HG02588 (cell line): ENCODE measurements around the gene PLEKHM3.
A peak's percentile ranks its signal among the peaks of the same experiment; 100 is the strongest.

Experiments used
- ATAC-seq: cut with Tn5 transposase; IDR thresholded peaks from one replicate; pipeline ENCODE4 v1.9.1; 2021; ENCODE audit warnings: mild to moderate bottlenecking, moderate library complexity; ENCODE audit not compliant: unreplicated experiment

Gene PLEKHM3, protein sequence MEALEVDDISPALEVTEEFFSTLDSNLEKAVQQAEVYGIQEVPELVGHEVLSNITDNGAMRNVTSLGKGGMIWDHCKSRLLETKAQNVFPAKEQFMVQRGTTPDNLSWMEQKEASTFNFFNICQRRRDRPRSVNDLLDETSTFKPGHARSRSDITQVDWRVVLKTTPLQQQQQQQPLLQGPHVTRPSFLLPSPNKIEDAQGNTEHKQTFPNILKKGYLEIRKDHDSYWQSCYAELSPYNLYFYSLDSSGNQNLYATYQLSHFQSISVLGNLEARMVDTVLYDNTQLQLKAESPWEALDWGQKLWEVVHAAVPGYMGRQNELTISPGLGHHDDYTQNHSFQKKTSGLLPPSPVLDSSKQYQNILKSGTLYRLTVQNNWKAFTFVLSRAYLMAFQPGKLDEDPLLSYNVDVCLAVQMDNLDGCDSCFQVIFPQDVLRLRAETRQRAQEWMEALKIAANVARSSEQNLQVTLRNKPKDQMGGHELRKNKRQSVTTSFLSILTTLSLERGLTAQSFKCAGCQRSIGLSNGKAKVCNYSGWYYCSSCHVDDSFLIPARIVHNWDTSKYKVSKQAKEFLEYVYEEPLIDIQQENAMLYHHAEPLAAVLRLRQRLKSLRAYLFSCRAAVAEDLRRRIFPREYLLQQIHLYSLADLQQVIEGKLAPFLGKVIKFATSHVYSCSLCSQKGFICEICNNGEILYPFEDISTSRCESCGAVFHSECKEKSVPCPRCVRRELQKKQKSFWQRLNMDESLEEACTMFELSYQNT

DNA sequence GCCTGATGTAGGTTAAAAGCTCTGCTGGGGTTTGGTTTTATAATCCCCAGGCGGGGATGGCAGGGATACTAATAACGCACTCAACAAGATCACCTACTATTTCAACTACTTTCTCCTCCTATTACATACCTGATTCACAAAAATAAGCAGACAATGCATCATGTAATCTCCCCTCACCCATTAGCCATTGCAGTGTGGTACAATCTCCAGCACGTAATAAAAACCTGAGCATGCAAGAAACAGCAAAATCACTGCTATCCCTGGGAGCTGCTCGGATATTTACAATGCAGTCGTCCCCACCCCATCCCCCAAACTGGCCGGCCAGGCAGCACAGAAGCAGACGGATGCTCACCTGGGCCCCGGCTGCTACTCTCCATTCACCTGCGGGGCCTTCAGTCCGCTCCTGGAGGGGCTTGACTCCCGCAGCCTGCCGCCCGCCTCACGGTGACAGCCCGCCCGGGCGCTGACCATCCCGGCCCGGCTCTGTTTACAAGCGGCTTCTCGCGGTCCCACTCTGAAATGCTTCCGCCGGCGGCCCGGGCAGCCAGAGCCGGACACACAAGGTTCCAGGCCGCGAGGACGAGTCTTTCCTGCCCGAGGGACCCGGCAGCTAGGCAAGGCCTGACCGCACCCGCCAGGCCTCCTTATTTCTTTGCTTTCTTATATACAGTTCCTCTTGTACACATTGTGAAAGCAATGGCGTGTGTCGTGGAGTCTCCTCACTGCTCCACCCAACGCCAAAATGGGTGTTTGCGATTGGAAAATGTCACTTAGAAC is at the start of gene PLEKHM3:
Gene PLEKHM3 (minus strand): TSS at position 491 of the 777 bp plus-strand sequence. CDS start 23,888 bp downstream, outside the sequence.
- peak; percentile 96 for ATAC-seq

- no peak for ATAC-seq
Measured at GRCh38 chr2:208074610-208075356, 49.5 kb upstream of the PLEKHM3 start.

- ATAC-seq, result peak; percentile 76
Measured at GRCh38 chr2:208072250-208072892, 47.0 kb upstream of the PLEKHM3 start.

- no peak for ATAC-seq
Measured at GRCh38 chr2:208069186-208069585, 43.9 kb upstream of the PLEKHM3 start.

DNA sequence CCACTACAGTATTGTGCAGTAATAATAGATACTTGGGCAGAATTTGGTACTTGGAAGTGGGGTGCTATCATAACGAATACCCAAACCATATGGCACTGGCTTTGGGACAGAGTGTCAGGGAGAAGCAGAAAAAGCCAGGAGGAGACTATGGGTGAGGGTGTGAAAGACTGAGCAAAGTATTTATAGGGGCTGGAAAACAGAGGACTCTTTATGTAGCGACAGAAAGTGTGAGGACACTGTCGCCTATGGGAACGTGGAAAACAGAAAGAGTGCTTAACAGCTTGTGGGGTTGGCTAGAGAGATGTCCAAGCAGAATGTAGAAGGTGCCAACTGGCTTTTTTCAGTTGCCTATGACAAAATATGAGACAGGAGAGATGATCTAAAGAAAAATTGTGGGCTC is 40.7 kb upstream of the PLEKHM3 start:
- ATAC-seq, result no peak

GRCh38 chr2:208065476-208065875 is 40.1 kb upstream of the PLEKHM3 start:
- ATAC-seq, result no peak

DNA sequence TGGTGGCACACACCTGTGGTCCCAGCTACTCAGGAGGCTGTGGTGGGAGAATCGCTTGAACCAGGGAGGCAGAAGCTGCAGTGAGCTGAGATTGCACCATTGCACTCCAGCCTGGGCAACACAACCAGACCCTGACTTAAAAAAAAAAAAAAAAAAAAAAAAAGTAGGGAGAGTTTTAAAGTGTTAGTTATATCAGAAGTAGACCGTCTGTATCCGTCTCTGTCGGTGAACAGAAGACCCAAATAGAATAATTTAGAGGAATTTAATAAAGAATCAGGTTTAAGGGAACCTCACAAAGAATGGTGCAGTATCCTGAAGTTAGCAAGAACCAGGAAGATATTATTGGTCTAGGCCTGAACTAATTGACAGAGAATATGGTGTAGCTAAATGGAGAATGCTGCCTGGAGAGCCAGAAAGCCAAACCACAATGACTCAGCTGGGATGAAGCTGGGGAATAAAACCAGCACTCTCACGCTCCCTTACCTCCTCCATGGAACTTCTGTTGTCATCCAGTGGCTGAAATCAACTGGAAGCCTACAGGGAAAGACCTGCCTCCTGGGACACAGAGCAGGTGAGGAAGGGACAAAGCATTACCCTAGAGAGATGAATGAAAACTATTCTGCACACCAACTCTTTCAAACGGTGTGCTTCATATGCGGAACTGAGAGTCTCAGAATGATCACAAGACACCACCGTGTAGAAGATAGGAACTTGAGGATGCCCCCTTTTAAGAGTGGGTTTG is 39.1 kb upstream of the PLEKHM3 start:
- peak; percentile 88 for ATAC-seq

GRCh38 chr2:208062961-208063360 is 37.6 kb upstream of the PLEKHM3 start:
- ATAC-seq, result no peak

- no peak for ATAC-seq
Measured at GRCh38 chr2:208062113-208062512, 36.8 kb upstream of the PLEKHM3 start.

DNA sequence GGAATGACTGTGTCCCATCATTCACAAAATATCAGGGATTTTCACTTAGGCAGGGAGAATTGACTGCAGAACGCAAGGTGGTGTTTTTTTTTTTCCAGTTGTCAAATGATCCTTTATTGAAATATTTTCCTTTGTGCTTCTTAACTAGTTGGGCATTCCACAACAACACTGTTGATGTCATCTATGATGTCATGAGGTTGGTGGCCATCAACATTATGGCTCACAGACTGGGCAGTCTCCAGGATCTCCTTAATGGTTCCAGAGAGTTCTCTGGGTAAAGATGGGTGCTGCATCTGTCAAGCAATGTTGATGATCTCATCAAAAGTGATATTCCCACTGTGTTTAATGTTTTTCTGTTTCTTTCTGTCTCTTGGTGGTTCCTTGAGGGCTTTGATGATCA is 31.8 kb upstream of the PLEKHM3 start:
- no peak for ATAC-seq

GRCh38 chr2:208049441-208049840 is 24.1 kb upstream of the PLEKHM3 start:
- no peak for ATAC-seq

DNA sequence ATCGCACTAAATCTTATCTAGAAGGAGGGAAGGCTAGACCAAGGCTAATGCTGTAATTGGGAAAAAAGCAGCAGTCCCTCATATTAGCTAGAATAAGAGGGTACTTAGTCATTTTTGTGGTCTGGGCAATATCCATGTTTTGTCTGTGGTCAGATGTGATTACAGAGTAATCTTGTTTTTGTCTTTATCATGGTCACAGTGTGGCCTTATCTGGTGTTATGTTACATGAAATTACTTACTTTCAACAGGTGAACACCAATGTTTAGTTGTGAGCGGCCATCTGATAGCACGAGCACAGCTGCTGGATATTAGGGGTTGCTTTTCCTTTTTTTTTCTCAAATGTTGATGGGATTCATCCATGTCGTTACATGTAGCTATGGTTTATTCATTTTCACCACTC is 23.7 kb upstream of the PLEKHM3 start:
- no peak for ATAC-seq

- ATAC-seq, result no peak
Measured at GRCh38 chr2:208047840-208048239, 22.5 kb upstream of the PLEKHM3 start.

DNA sequence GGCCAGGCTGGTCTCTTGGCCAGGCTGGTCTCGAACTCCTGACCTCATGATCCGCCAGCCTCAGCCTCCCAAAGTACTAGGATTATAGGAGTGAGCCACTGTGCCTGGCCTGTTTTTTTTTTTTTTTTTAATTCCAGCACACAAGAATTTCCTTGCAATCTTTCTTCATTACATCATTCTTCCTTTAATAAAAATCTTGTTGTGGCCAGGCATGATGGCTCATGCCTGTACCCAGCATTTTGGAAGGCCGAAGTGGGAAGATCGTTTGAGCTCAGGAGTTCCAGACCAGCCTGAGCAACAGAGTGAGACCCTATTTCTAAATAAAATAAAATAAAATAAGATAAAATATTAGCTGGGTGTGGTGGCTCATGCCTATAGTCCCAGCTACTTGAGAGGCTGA is 21.4 kb upstream of the PLEKHM3 start:
- no peak for ATAC-seq

- no peak for ATAC-seq
Measured at GRCh38 chr2:208042450-208042849, 17.1 kb upstream of the PLEKHM3 start.

GRCh38 chr2:208042041-208042440 is 16.7 kb upstream of the PLEKHM3 start:
- no peak for ATAC-seq

DNA sequence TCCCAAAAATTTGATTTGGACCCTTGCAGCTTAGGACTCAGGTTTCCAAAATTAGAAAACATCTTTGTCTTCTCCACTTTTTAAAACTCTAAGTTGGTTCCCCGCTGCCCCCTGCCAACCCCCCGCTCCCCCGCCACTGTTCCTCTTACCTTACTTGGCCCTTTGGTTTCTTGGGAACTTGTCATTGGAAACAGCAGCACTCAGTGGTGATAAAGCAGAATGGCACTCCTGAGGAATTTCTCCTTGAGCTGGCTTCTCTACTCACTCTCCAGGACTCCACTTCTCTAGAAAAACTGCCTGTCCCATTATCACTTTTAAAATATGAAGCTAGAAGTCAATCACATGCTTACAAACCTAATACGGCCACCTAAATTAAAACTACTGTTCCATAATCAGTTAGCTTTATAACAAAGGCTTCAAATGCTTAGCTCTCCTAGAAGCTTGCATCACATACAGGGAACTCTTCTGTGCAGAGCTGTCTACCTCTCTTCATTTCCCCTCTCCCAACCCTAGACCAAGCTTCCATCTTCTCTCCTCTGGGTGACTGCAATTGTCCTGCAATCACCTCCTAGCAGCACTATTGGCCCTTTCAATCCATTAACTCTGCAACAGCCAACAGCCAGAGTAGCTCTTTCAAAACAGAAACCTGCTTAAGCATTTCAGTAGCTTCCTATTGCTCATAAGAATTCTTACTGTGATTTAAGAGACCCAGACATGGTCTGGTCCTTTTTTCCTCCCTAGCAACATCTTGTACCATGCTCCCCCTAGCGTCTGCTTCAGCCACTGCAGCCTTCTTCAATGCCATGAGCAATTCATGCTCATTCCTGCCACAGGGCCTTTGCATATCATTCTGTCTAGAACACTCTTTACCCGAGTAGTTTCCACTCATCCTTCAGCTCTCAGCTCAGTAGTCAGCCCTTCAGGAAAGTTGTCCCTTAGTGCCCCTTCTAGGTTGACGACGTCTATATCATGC is 15.2 kb upstream of the PLEKHM3 start:
- ATAC-seq, result peak; percentile 81

GRCh38 chr2:208039376-208040110 is 14.2 kb upstream of the PLEKHM3 start:
- no peak for ATAC-seq
